HG02642 (cell line): ENCODE results near the gene OST4.
"Not testable (repeated sequence)": the region's sequence is repeated elsewhere in the genome, so short reads cannot be mapped to it uniquely, and the experiment has no call there.

Experiments
- ATAC-seq: cut with Tn5 transposase; IDR thresholded peaks from one replicate; pipeline ENCODE4 v1.9.1; 2021; ENCODE audit warnings: mild to moderate bottlenecking; ENCODE audit not compliant: unreplicated experiment, poor library complexity

OST4 gene

GRCh38 chr2:27071277-27071989, at the start of gene OST4:
TSS of gene OST4 (minus strand) at chr2:27071654.
- ATAC-seq, result peak; percentile 88

- not testable (repeated sequence) for ATAC-seq
These were observed 47.8 kb upstream of the OST4 start for GRCh38 chr2:27119330-27119670.

- no peak for ATAC-seq
These were observed 47.3 kb upstream of the OST4 start, which contains the start of gene CGREF1 for GRCh38 chr2:27118525-27119329. TSS of gene CGREF1 (minus strand) at chr2:27119128. CDS start at chr2:27104366, 14,762 bp downstream.

GRCh38 chr2:27117995-27118524, 46.6 kb upstream of the OST4 start:
- ATAC-seq, result no peak

- no peak for ATAC-seq
These were observed 44.1 kb upstream of the OST4 start for GRCh38 chr2:27115519-27115918.

- ATAC-seq, result not testable (repeated sequence)
These were observed 40.1 kb upstream of the OST4 start for GRCh38 chr2:27111392-27112078.

- not testable (repeated sequence) for ATAC-seq
These were observed 39.3 kb upstream of the OST4 start for GRCh38 chr2:27110603-27111352.

- no peak for ATAC-seq
These were observed 37.6 kb upstream of the OST4 start for GRCh38 chr2:27109083-27109482.

- no peak for ATAC-seq
These were observed 36.8 kb upstream of the OST4 start for GRCh38 chr2:27108221-27108620.

- ATAC-seq, result no peak
These were observed 34.5 kb upstream of the OST4 start for GRCh38 chr2:27105981-27106380.

GRCh38 chr2:27102329-27102728, 30.9 kb upstream of the OST4 start:
- no peak for ATAC-seq

- ATAC-seq, result no peak
These were observed 28.6 kb upstream of the OST4 start for GRCh38 chr2:27100036-27100435.

GRCh38 chr2:27099334-27099955, 28.0 kb upstream of the OST4 start:
- ATAC-seq, result no peak

- ATAC-seq, result no peak
These were observed 25.9 kb upstream of the OST4 start for GRCh38 chr2:27097341-27097740.

- no peak for ATAC-seq
These were observed 25.4 kb upstream of the OST4 start for GRCh38 chr2:27096748-27097297.

- peak; percentile 56 for ATAC-seq
These were observed 24.5 kb upstream of the OST4 start for GRCh38 chr2:27095745-27096651.

GRCh38 chr2:27095427-27095744, 23.9 kb upstream of the OST4 start:
- no peak for ATAC-seq

GRCh38 chr2:27094353-27094984, 23.0 kb upstream of the OST4 start:
- ATAC-seq, result no peak
